ENCODE data around the gene MTAP. TPM values are rescaled to one million over a fixed set of nuclear protein-coding genes. Genes with fewer than 3 reads are reported as not detected.

MTAP gene
- total RNA-seq, 1 experiment from 2014 or later = not detected

GRCh38 chr9:21781656-21782055 is 20.8 kb upstream of the MTAP start:
- no TSS peak for BruUV-seq (replicated peaks)
- no peak for DNase-seq (ENCODE audit: unreplicated experiment)
- POLR2A ChIA-PET = no interaction called here
- Mint-ChIP-seq H3K27me3 (ENCODE audit: insufficient read depth, unreplicated experiment) (no peaks in the 10 kb centered on the region), H3K4me3 (ENCODE audit: unreplicated experiment) (no peak overlapping the region), H3K4me1 (ENCODE audit: insufficient read depth, unreplicated experiment) (no peaks in the 10 kb centered on the region), H3K27ac (ENCODE audit: low read depth, unreplicated experiment) (no peak overlapping the region), H3K9me3 (ENCODE audit: unreplicated experiment) (no peaks in the 10 kb centered on the region), H3K36me3 (ENCODE audit: insufficient read depth, unreplicated experiment) (no peaks in the 10 kb centered on the region)
- intact Hi-C loops (cut with micrococcal nuclease) = no loop called here
- TF ChIP-seq CTCF (IDR thresholded peaks at IDR 0.05; ENCODE audit: unreplicated experiment) = no peak
- CTCF ChIA-PET = no interaction called here

- ChIA-PET CTCF (no interaction called here), POLR2A (no interaction called here)
Observed at GRCh38 chr9:21782205-21782604, 20.2 kb upstream of the MTAP start.

GRCh38 chr9:21788752-21789151 is 13.7 kb upstream of the MTAP start:
- TF ChIP-seq CTCF (IDR thresholded peaks at IDR 0.05; ENCODE audit: unreplicated experiment) = no peak
- DNase-seq (ENCODE audit: unreplicated experiment) = no peak
- POLR2A ChIA-PET = no interaction called here
- H3K36me3 Mint-ChIP-seq (ENCODE audit: insufficient read depth, unreplicated experiment) = no peaks in the 10 kb centered on the region
- CTCF ChIA-PET = no interaction called here
- no peak overlapping the region for H3K27ac Mint-ChIP-seq (ENCODE audit: low read depth, unreplicated experiment)
- H3K9me3 Mint-ChIP-seq (ENCODE audit: unreplicated experiment) = no peaks in the 10 kb centered on the region
- H3K27me3 Mint-ChIP-seq (ENCODE audit: insufficient read depth, unreplicated experiment) = no peaks in the 10 kb centered on the region
- H3K4me3 Mint-ChIP-seq (ENCODE audit: unreplicated experiment) = no peak overlapping the region
- no TSS peak for BruUV-seq (replicated peaks)
- intact Hi-C loops (cut with micrococcal nuclease) = no loop called here
- no peaks in the 10 kb centered on the region for H3K4me1 Mint-ChIP-seq (ENCODE audit: insufficient read depth, unreplicated experiment)

More at GRCh38 chr9:21782205-21782604, 20.2 kb upstream of the MTAP start:
- intact Hi-C loops (cut with micrococcal nuclease) = no loop called here
- no peak for TF ChIP-seq CTCF (IDR thresholded peaks at IDR 0.05; ENCODE audit: unreplicated experiment)
- no peak for DNase-seq (ENCODE audit: unreplicated experiment)
- Mint-ChIP-seq H3K4me3 (ENCODE audit: unreplicated experiment) (no peak overlapping the region), H3K9me3 (ENCODE audit: unreplicated experiment) (no peaks in the 10 kb centered on the region), H3K27ac (ENCODE audit: low read depth, unreplicated experiment) (no peak overlapping the region), H3K4me1 (ENCODE audit: insufficient read depth, unreplicated experiment) (no peaks in the 10 kb centered on the region), H3K27me3 (ENCODE audit: insufficient read depth, unreplicated experiment) (no peaks in the 10 kb centered on the region), H3K36me3 (ENCODE audit: insufficient read depth, unreplicated experiment) (no peaks in the 10 kb centered on the region)
- no TSS peak for BruUV-seq (replicated peaks)

GRCh38 chr9:21789541-21790037 is 12.8 kb upstream of the MTAP start:
- Mint-ChIP-seq H3K27ac (ENCODE audit: low read depth, unreplicated experiment) (no peak overlapping the region), H3K36me3 (ENCODE audit: insufficient read depth, unreplicated experiment) (no peaks in the 10 kb centered on the region), H3K9me3 (ENCODE audit: unreplicated experiment) (no peaks in the 10 kb centered on the region), H3K4me3 (ENCODE audit: unreplicated experiment) (no peak overlapping the region), H3K27me3 (ENCODE audit: insufficient read depth, unreplicated experiment) (no peaks in the 10 kb centered on the region), H3K4me1 (ENCODE audit: insufficient read depth, unreplicated experiment) (no peaks in the 10 kb centered on the region)
- no peak for DNase-seq (ENCODE audit: unreplicated experiment)
- BruUV-seq (replicated peaks) = no TSS peak
- POLR2A ChIA-PET = no interaction called here
- no peak for TF ChIP-seq CTCF (IDR thresholded peaks at IDR 0.05; ENCODE audit: unreplicated experiment)
- intact Hi-C loops (cut with micrococcal nuclease) = no loop called here
- CTCF ChIA-PET = no interaction called here

Data from MCF 10A (cell line).